HCT116 (cell line): ENCODE data around the gene HPCAL1. TPM values are rescaled to one million over a fixed set of nuclear protein-coding genes. Genes with fewer than 3 reads are reported as not detected.

Experiments
- ATAC-seq: fragments of 200-7000 bp; cut with Tn5 transposase; 2 replicates; pipeline ENCODE4 v1.9.1; 2020; ENCODE audit warnings: mild to moderate bottlenecking, moderate library complexity
- BruUV-seq: library from RNA; stranded (reverse); fragments of 400-500 nt; replicated peaks from 2 replicates; lab custom pipeline; 2021; lab: Mats Ljungman, UMichigan
- CTCF ChIA-PET: fragments of 300-600 bp; sonication (Branson Sonifier 250); formaldehyde crosslinking; loops from one replicate; lab custom pipeline; 2021; ENCODE audit warnings: antibody characterized with exemption; lab: Charles Lee
- POLR2A ChIA-PET: fragments of 300-600, 350-600 bp; sonication (Branson Sonifier 250); formaldehyde crosslinking; loops from one replicate; lab custom pipeline; 2021; ENCODE audit warnings: antibody characterized with exemption; lab: Charles Lee
- RAD21 ChIA-PET, 2 experiments: fragments of 300-600 bp; sonication (Branson Sonifier 250); formaldehyde crosslinking; loops; one replicate each; lab custom pipeline; 2023; ENCODE audit warnings: low total read pairs in 2 of 2; ENCODE audit not compliant: uncharacterized antibody in 2 of 2, unreplicated experiment in 2 of 2, low non-redundant PET in 1 of 2; lab: Charles Lee
- DNase-seq: peaks from one replicate; pipeline ENCODE4 v3.0.0-alpha.2; 2010; ENCODE audit warnings: low read depth, low spot score
- H2AFZ ChIP-seq: fragments of 200-600 bp; shearing (Covaris generic), sonication (generic); 2 replicates; pipeline ENCODE4 v1.6.1; 2017; ENCODE audit warnings: low read depth, mixed run types, mixed read lengths, antibody characterized with exemption, low read length; ENCODE audit not compliant: poor library complexity, severe bottlenecking
- H3K27ac ChIP-seq: 2 replicates; pipeline ENCODE4 v1.5.1; 2012; ENCODE audit warnings: low read depth, low read length
- H3K27me3 ChIP-seq: fragments of 200-600 bp; sonication (generic); 2 replicates; pipeline ENCODE4 v1.6.1; 2016; ENCODE audit warnings: mixed run types, low read length, mixed read lengths; ENCODE audit not compliant: insufficient read depth
- H3K36me3 ChIP-seq, 2 experiments: fragments of 200-500 bp in 1 of 2; fragments of 200-600 bp in 1 of 2; sonication (Bioruptor generic) in 1 of 2; sonication (generic) in 1 of 2; 2 replicates each; pipeline versions ENCODE4 v1.5.1 to v1.6.1; 2014 to 2016; ENCODE audit warnings: low read length in 2 of 2, inconsistent platforms in 1 of 2, mixed read lengths in 1 of 2, mixed run types in 1 of 2; ENCODE audit not compliant: insufficient read depth in 2 of 2, control insufficient read depth in 1 of 2
- H3K4me1 ChIP-seq, 2 experiments: fragments of 200-600 bp in 1 of 2; sonication (generic) in 1 of 2; 2 replicates each; pipeline versions ENCODE4 v1.5.1 to v1.6.1; 2012 to 2017; ENCODE audit warnings: low read length in 2 of 2, inconsistent platforms in 1 of 2, mild to moderate bottlenecking in 1 of 2, mixed read lengths in 1 of 2, mixed run types in 1 of 2, moderate library complexity in 1 of 2; ENCODE audit not compliant: insufficient read depth in 2 of 2, control insufficient read depth in 1 of 2
- H3K4me2 ChIP-seq: fragments of 200-600 bp; sonication (generic); 2 replicates; pipeline ENCODE4 v1.6.1; 2017; ENCODE audit warnings: mixed run types, low read length, mixed read lengths
- H3K4me3 ChIP-seq, 2 experiments: fragments of 200-600 bp in 1 of 2; sonication (generic) in 1 of 2; replicated peaks in 1 of 2; 2 replicates each; pipeline ENCODE4 v1.5.1; 2011 to 2016; ENCODE audit warnings: low read length in 2 of 2, control low read depth in 1 of 2, low read depth in 1 of 2, mild to moderate bottlenecking in 1 of 2, mixed read lengths in 1 of 2, mixed run types in 1 of 2
- H3K79me2 ChIP-seq: fragments of 200-600 bp; sonication (generic); 2 replicates; pipeline ENCODE4 v1.6.1; 2017; ENCODE audit warnings: mild to moderate bottlenecking, mixed run types, low read length, moderate library complexity, mixed read lengths; ENCODE audit not compliant: insufficient read depth
- H3K9ac ChIP-seq: fragments of 200-600 bp; sonication (generic); 2 replicates; pipeline ENCODE4 v1.6.1; 2016; ENCODE audit warnings: low read length, mixed read lengths
- H3K9me2 ChIP-seq: fragments of 200-600 bp; sonication (generic), shearing (Covaris generic); 2 replicates; pipeline ENCODE4 v1.6.1; 2017; ENCODE audit warnings: mixed run types, mild to moderate bottlenecking, moderate library complexity; ENCODE audit not compliant: insufficient read depth
- H3K9me3 ChIP-seq, 2 experiments: fragments of 200-500 bp in 1 of 2; fragments of 200-600 bp in 1 of 2; sonication (Bioruptor generic) in 1 of 2; sonication (generic) in 1 of 2; 2 replicates each; pipeline ENCODE4 v1.6.1; 2014 to 2017; ENCODE audit warnings: low read length in 2 of 2, mixed read lengths in 2 of 2, inconsistent platforms in 1 of 2, low read depth in 1 of 2, mild to moderate bottlenecking in 1 of 2, mixed run types in 1 of 2, moderate library complexity in 1 of 2; ENCODE audit not compliant: control insufficient read depth in 1 of 2, insufficient read depth in 1 of 2
- H4K20me1 ChIP-seq: fragments of 200-600 bp; sonication (generic), shearing (Covaris generic); 2 replicates; pipeline ENCODE4 v1.6.1; 2017; ENCODE audit warnings: mixed run types, mild to moderate bottlenecking, moderate library complexity; ENCODE audit not compliant: insufficient read depth
- ATF3 ChIP-seq: IDR thresholded peaks from 2 replicates; pipeline ENCODE4 v1.6.1; 2012
- CBX3 ChIP-seq: IDR thresholded peaks from 2 replicates; pipeline ENCODE4 v1.6.1; 2012; ENCODE audit warnings: low read depth
- CEBPB ChIP-seq: IDR thresholded peaks from 2 replicates; pipeline ENCODE4 v1.6.1; 2012; ENCODE audit warnings: low read depth
- CTCF ChIP-seq, 3 experiments: fragments of 200-600 bp in 1 of 3; sonication (generic) in 1 of 3; IDR thresholded peaks in 2 of 3; conservative IDR thresholded peaks in 1 of 3; 2 replicates each; pipeline ENCODE4 v1.5.1; 2012 to 2017; ENCODE audit warnings: low read depth in 2 of 3, low read length in 2 of 3, antibody characterized with exemption in 1 of 3, borderline replicate concordance in 1 of 3, control low read depth in 1 of 3, mild to moderate bottlenecking in 1 of 3, mixed read lengths in 1 of 3, mixed run types in 1 of 3, moderate library complexity in 1 of 3; ENCODE audit not compliant: insufficient read depth in 1 of 3
- EGR1 ChIP-seq: IDR thresholded peaks from 2 replicates; pipeline ENCODE4 v1.6.1; 2012; ENCODE audit warnings: low read depth
- ELF1 ChIP-seq: IDR thresholded peaks from 2 replicates; pipeline ENCODE4 v1.6.1; 2012; ENCODE audit warnings: low read depth, borderline replicate concordance
- EZH2phosphoT487 ChIP-seq: fragments of 200-600 bp; IDR thresholded peaks from 2 replicates; pipeline ENCODE4 v1.6.1; 2018; ENCODE audit warnings: antibody characterized with exemption, borderline replicate concordance
- FOSL1 ChIP-seq: IDR thresholded peaks from 2 replicates; pipeline ENCODE4 v1.6.1; 2012; ENCODE audit warnings: low read depth
- JUND ChIP-seq: IDR thresholded peaks from 2 replicates; pipeline ENCODE4 v1.6.1; 2012
- POLR2A ChIP-seq: IDR thresholded peaks from 2 replicates; pipeline ENCODE4 v1.7.0; 2011; ENCODE audit warnings: borderline replicate concordance; ENCODE audit not compliant: insufficient read depth, insufficient read length; ENCODE audit errors: extremely low read depth
- POLR2AphosphoS5 ChIP-seq: IDR thresholded peaks from 2 replicates; pipeline ENCODE4 v1.6.1; 2011; ENCODE audit warnings: mild to moderate bottlenecking, low read depth, low read length, moderate library complexity
- RAD21 ChIP-seq: IDR thresholded peaks from 2 replicates; pipeline ENCODE4 v1.6.1; 2012; ENCODE audit warnings: low read depth, mild to moderate bottlenecking
- SIN3A ChIP-seq: IDR thresholded peaks from 2 replicates; pipeline ENCODE4 v1.6.1; 2012; ENCODE audit warnings: low read depth
- SP1 ChIP-seq: IDR thresholded peaks from 2 replicates; pipeline ENCODE4 v1.6.1; 2012; ENCODE audit warnings: low read depth
- TCF7L2 ChIP-seq: IDR thresholded peaks from 2 replicates; pipeline ENCODE4 v1.7.0; 2011; ENCODE audit warnings: borderline replicate concordance, inconsistent platforms; ENCODE audit not compliant: insufficient read depth, insufficient read length; ENCODE audit errors: extremely low read depth
- YY1 ChIP-seq: IDR thresholded peaks from 2 replicates; pipeline ENCODE4 v1.6.1; 2011; ENCODE audit warnings: low read length, low read depth, moderate library complexity, mild to moderate bottlenecking; ENCODE audit not compliant: insufficient replicate concordance; ENCODE audit errors: extremely low read depth
- ZFX ChIP-seq: fragments of 450-650 bp; IDR thresholded peaks from 2 replicates; pipeline ENCODE4 v1.6.1; 2017
- intact Hi-C: fragments of 100-400 bp; cut with micrococcal nuclease; formaldehyde crosslinking; loops from 2 replicates; pipeline ENCODE4 v1.10.0; 2022
- total RNA-seq: library from RNA; stranded (reverse); gene quantifications from one replicate; pipeline ENCODE4 v1.2.1, GENCODE V29; 2021; ENCODE audit not compliant: unreplicated experiment
- TF ChIP-seq, protein P1 (sequence below): IDR thresholded peaks from 2 replicates; pipeline ENCODE4 v1.6.1; 2011; ENCODE audit warnings: mild to moderate bottlenecking, low read length, moderate library complexity; ENCODE audit not compliant: insufficient replicate concordance; ENCODE audit errors: extremely low read depth

Gene HPCAL1
- total RNA-seq, 1 experiment from 2014 or later = 111 TPM

DNA sequence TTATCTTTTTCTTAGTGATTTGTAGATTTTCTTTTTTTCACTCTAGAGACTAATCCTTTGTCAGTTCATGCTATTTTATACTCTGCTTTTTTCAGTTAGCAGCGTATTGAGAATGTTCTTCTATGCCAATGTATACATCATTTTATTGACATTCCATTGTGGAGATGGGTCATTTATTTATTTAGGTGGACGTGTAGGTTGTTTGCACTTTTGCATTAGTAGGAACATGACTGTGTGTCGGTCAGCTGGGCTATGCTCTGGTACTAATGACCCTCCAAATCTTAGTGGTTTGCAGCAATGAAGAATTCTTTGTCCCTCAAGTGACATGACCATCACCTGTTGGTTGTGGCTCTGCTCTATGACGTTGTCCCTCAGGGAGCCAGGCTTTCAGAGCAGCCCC, 33.6 kb downstream of the HPCAL1 start (continued):
- TF ChIP-seq ATF3 (no peak), EZH2phosphoT487 (no peak), SIN3A (no peak), CEBPB (no peak), POLR2AphosphoS5 (no peak), CBX3 (no peak), POLR2A (no peak)
- TF ChIP-seq, all 23 proteins: peak for 0

- no peaks in the 10 kb centered on the region for H4K20me1 ChIP-seq
- no peak overlapping the region for H2AFZ ChIP-seq
- no TSS peak for BruUV-seq
- H3K4me1 ChIP-seq = peaks cover 10 to 30% of the 10 kb centered on the region in 2 experiments
- no peaks in the 10 kb centered on the region for H3K27me3 ChIP-seq
- H3K79me2 ChIP-seq = peaks cover 96% of the 10 kb centered on the region
- H3K36me3 ChIP-seq = peaks cover 0 to 11% of the 10 kb centered on the region in 2 experiments; a peak in 1 of 4 replicates
- intact Hi-C loops = no loop called here
- no peak overlapping the region for H3K27ac ChIP-seq
- no peak for ATAC-seq
- no peak overlapping the region for H3K4me3 ChIP-seq
- no peak for DNase-seq
- H3K9ac ChIP-seq = no peak overlapping the region
- ChIA-PET RAD21 (no interaction called here), CTCF (no interaction called here), POLR2A (no interaction called here)
- H3K9me3 ChIP-seq = 0 out of 4 replicates have a peak, but pooled peaks cover 0 to 6% of the 10 kb centered on the region in 2 experiments
- H3K4me2 ChIP-seq = no peak overlapping the region
- no peaks in the 10 kb centered on the region for H3K9me2 ChIP-seq
- TF ChIP-seq YY1 (no peak), FOSL1 (no peak), EZH2phosphoT487 (no peak), ZFX (no peak), ELF1 (no peak), SP1 (no peak), POLR2A (no peak), TCF7L2 (no peak), CTCF (IDR thresholded peaks at IDR 0.05 in 2 of 3, conservative IDR thresholded peaks at IDR 0.05 in 1 of 3; ENCODE audit: borderline replicate concordance in 1 of 3, insufficient read depth in 1 of 3, low read depth in 2 of 3, low read length in 2 of 3) (no peak), JUND (no peak), EGR1 (no peak), RAD21 (no peak)
- TF ChIP-seq, protein P1, sequence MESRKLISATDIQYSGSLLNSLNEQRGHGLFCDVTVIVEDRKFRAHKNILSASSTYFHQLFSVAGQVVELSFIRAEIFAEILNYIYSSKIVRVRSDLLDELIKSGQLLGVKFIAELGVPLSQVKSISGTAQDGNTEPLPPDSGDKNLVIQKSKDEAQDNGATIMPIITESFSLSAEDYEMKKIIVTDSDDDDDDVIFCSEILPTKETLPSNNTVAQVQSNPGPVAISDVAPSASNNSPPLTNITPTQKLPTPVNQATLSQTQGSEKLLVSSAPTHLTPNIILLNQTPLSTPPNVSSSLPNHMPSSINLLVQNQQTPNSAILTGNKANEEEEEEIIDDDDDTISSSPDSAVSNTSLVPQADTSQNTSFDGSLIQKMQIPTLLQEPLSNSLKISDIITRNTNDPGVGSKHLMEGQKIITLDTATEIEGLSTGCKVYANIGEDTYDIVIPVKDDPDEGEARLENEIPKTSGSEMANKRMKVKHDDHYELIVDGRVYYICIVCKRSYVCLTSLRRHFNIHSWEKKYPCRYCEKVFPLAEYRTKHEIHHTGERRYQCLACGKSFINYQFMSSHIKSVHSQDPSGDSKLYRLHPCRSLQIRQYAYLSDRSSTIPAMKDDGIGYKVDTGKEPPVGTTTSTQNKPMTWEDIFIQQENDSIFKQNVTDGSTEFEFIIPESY = no peak
Observed at GRCh38 chr2:10337449-10338269, 35.0 kb downstream of the HPCAL1 start.
